ENCODE measurements around the gene TSPAN9. TPM values are rescaled to one million over a fixed set of nuclear protein-coding genes. Genes with fewer than 3 reads are reported as not detected.

The TSPAN9 gene
- total RNA-seq, 4 donors from 2014 or later: 9.9 to 47.3 (median 15.4) TPM

DNA sequence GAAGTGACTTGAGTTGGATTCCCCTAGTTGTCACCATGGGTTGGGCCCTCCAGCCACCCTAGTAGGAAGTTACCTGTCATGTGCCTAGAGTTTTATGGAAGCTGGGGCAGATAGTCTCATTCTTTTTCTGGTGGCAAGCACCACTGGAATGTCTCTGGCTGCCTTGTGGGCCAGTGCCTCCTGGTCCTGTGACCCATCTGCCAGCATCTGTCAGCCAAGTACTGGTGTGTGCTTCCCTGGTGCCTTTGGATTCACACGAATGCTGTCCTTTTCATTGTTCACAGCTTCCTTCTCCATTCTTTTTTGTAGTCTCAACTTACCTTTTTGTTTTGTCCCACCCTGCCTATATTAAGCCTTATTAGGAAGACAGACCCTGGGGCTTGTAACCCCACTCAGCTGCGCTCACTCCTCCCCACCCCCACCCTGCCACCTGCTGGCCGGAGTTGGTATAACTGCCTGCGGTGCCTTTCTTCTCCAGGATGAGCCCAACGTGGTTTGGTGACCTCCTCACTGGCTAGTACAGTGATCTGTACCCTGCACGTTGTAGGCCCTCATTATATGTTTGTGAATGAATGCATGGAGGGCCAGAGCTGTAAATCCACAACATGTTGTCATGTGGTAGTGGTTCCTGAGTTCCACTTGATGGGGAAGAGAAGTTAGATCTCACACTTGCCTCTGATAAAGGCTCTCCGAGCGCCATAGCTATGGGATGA, 125.7 kb downstream of the TSPAN9 start:
- TF ChIP-seq, protein P1, sequence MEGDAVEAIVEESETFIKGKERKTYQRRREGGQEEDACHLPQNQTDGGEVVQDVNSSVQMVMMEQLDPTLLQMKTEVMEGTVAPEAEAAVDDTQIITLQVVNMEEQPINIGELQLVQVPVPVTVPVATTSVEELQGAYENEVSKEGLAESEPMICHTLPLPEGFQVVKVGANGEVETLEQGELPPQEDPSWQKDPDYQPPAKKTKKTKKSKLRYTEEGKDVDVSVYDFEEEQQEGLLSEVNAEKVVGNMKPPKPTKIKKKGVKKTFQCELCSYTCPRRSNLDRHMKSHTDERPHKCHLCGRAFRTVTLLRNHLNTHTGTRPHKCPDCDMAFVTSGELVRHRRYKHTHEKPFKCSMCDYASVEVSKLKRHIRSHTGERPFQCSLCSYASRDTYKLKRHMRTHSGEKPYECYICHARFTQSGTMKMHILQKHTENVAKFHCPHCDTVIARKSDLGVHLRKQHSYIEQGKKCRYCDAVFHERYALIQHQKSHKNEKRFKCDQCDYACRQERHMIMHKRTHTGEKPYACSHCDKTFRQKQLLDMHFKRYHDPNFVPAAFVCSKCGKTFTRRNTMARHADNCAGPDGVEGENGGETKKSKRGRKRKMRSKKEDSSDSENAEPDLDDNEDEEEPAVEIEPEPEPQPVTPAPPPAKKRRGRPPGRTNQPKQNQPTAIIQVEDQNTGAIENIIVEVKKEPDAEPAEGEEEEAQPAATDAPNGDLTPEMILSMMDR (IDR thresholded peaks at IDR 0.05; ENCODE audit: low read depth): no peak

DNA sequence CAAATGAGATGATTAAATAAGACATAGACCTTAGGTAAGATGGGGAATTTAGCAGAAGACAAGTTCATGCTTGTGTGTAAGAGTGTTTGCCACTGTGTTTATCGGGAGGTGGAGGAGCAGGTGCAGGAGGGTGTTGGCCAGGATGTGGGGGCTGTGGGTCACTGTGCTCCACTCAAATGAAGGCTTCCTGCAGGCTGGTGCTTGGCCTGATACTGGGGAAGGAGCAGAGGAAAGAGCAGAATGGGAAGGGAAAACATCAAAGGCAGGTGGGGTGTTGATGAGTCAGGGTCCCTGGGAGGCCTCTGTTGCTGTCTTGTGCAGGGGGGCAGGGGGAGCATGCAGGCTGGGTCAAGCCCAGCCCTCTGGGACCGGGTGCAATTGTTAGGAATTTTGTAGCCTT, 126.5 kb downstream of the TSPAN9 start:
- TF ChIP-seq, protein P1 (IDR thresholded peaks at IDR 0.05; ENCODE audit: low read depth): no peak

DNA sequence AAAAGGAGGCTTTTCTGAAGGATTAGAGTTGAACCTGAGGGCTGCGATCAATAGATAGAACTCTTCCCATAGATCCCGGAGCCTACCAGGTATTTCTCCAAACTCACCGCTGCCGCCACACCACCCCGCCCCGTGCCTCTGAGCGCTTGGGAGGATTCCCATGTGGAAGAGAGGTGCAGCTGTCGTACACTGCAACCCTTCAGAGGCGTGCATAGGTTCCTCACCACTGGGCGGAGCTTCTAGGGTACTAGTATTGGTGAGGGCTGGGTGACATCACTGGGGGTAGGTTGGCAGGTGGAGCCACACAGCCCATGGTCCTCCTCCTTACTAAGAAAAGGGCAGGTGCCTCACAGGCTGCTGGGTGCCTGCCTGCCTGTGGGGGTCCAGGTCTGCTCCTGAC, 127.0 kb downstream of the TSPAN9 start:
- TF ChIP-seq, protein P1 (IDR thresholded peaks at IDR 0.05; ENCODE audit: low read depth): no peak

DNA sequence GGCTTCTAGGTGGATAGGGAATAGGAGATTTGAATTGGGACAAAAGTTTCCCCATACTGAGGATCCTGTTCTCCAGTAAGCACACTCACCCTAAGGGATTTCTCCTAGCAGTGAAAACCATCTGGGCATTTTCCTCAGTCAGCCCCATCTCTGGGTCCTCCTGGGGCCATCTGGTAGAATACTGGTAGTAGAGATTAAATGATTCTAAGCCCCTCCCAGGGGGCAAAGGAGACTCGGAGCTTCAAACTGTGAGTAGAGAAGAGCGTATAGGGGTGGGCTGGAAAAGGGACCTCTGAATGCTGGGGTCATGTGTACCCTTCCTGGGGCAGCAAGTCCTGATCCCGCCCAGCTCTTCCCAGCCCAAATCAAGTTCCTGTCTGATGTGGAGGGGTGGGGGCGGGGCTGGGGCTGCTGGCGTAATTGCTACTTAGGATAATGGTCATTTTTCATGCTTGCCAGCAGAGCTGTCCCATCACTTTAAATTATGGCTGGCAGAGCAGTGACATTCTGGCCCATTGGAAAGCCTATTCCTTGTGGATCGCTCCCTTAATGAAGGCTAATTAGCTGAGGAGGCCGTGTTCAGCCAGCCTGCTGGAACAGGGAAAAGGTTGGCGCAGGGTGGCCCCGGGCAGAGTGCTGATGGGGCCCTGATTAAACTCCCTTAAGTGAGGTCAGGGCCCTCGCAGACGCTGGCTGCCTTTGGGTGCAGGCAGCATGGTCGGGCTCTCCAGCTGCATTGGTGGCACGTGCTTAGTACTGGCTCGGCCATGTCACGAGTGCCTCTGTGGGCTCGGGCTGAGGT, 127.8 kb downstream of the TSPAN9 start:
- TF ChIP-seq, protein P1 (IDR thresholded peaks at IDR 0.05; ENCODE audit: low read depth): no peak

DNA sequence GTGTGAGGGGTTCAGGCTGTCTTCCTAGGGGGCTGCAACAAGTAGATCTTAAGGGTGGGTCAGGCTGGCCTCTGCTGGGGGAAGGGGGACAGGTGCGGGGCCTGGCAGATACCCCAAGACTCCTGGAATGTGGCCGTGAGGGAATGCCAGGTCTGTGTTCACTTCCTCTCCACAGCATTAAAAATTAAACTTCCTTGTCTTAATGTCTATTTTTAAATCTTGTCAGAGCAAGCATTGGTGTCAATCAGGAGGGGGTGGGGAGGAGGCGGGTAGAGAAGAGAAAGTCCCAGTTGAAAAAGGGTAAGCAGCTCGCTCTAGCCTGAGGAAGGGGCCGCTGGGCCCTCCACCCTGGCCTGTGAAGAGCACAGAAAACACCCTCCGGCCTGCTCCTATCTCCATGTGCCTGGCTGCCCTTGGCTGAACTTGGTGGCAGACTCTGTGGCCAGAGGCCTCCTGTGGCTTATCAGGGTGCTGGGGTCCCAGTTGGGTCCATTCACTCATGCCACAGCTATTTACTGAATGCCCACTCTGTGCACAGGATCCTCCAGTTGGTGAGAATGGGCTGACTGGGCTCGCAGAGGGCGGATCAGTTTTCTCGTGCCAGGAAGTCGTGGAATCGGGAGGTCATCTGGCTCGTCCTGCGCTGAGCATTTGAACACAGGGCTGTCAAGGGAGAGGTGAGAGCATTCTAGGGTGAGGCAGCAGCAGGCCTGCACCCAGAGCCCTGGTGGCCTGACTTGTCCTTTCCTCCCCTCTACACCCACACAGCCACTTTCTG, 128.8 kb downstream of the TSPAN9 start:
- TF ChIP-seq, protein P1 (IDR thresholded peaks at IDR 0.05; ENCODE audit: low read depth): no peak

DNA sequence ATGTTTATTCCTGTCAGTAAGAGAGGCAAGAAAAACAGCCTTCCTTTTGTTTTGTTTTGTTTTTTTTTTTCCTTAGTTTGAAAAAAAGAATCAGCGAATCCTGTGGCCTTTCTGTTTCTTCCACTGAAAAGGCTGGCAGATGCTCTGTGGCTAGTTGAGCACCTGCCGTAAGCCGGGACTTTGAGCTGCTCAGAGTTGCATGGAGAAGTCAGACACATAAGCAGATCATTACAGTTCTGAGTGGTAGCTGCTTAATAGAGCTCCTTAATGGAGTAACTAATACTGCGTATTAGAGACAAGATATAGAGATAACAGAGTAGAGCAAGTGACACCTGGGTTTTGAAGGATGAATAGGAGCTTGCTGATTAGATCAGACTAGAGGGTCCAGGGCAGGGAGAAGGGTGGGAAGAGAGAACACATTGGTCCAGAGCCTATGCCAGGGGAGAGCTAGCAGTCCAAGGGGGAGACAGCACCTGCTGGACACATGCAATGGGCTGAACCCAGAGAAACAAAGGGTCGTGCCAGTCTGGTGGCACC, 129.4 kb downstream of the TSPAN9 start:
- TF ChIP-seq, protein P1 (IDR thresholded peaks at IDR 0.05; ENCODE audit: low read depth): no peak
